ENCODE data around the gene SYNDIG1.

Gene SYNDIG1

GRCh38 chr20:24664266-24664986 lies 195.0 kb downstream of the SYNDIG1 start:
- no peak for DNase-seq

GRCh38 chr20:24665196-24665595 lies 195.8 kb downstream of the SYNDIG1 start:
- no peak for DNase-seq

- no peak for DNase-seq
These were observed 196.3 kb downstream of the SYNDIG1 start for GRCh38 chr20:24665741-24666191.

- no peak for DNase-seq
These were observed 198.4 kb downstream of the SYNDIG1 start for GRCh38 chr20:24667689-24668383.

GRCh38 chr20:24668384-24668702 lies 198.9 kb downstream of the SYNDIG1 start:
- no peak for DNase-seq

GRCh38 chr20:24668791-24669190 lies 199.4 kb downstream of the SYNDIG1 start:
- no peak for DNase-seq

- DNase-seq, result no peak
These were observed 200.3 kb downstream of the SYNDIG1 start for GRCh38 chr20:24669701-24670100.

GRCh38 chr20:24670341-24670872 lies 201.0 kb downstream of the SYNDIG1 start:
- DNase-seq, result no peak

GRCh38 chr20:24670981-24671380 lies 201.6 kb downstream of the SYNDIG1 start:
- no peak for DNase-seq

- no peak for DNase-seq
These were observed 202.9 kb downstream of the SYNDIG1 start for GRCh38 chr20:24672181-24672880.

GRCh38 chr20:24672886-24673677 lies 203.7 kb downstream of the SYNDIG1 start:
- DNase-seq, result no peak

GRCh38 chr20:24673678-24674570 lies 204.5 kb downstream of the SYNDIG1 start:
- no peak for DNase-seq

- DNase-seq, result no peak
These were observed 205.6 kb downstream of the SYNDIG1 start for GRCh38 chr20:24674921-24675605.

- no peak for DNase-seq
These were observed 206.4 kb downstream of the SYNDIG1 start for GRCh38 chr20:24675651-24676352.

- no peak for DNase-seq
These were observed 207.0 kb downstream of the SYNDIG1 start for GRCh38 chr20:24676353-24676977.

- no peak for DNase-seq
These were observed 207.5 kb downstream of the SYNDIG1 start for GRCh38 chr20:24676978-24677370.

GRCh38 chr20:24677626-24678315 lies 208.3 kb downstream of the SYNDIG1 start:
- DNase-seq, result no peak

GRCh38 chr20:24678351-24679106 lies 209.1 kb downstream of the SYNDIG1 start:
- DNase-seq, result no peak
